HEK293 (cell line): ENCODE measurements around the gene SLC9C1.

Experiments used
- CTCF ChIA-PET: fragments of 350-600 bp; formaldehyde crosslinking; extraction: SDS; loops from one replicate; lab custom pipeline; 2021; ENCODE audit warnings: antibody characterized with exemption; lab: Yijun Ruan, JAX
- POLR2A ChIA-PET: fragments of 300-600 bp; formaldehyde crosslinking; extraction: SDS; loops from one replicate; lab custom pipeline; 2020; ENCODE audit warnings: antibody characterized with exemption, inconsistent platforms; lab: Yijun Ruan, JAX
- H3K27ac ChIP-seq: fragments of 200-500 bp; sonication (Bioruptor generic); 2 replicates; pipeline ENCODE4 v1.5.1; 2014; ENCODE audit warnings: low read depth, low read length, control low read depth, inconsistent platforms; ENCODE audit errors: extremely low read depth
- H3K36me3 ChIP-seq, 2 experiments: fragments of 200-500 bp in 1 of 2; sonication (Bioruptor generic) in 1 of 2; 1 replicate in 1 of 2; 2 replicates in 1 of 2; pipeline ENCODE4 v1.5.1; 2014 to 2017; ENCODE audit warnings: inconsistent platforms in 2 of 2, low read length in 2 of 2; ENCODE audit not compliant: control insufficient read depth in 2 of 2, insufficient read depth in 1 of 2
- H3K4me1 ChIP-seq: fragments of 200-500 bp; sonication (Bioruptor generic); 2 replicates; pipeline ENCODE4 v1.5.1; 2014; ENCODE audit warnings: mild to moderate bottlenecking, low read length, inconsistent platforms; ENCODE audit not compliant: control insufficient read depth, insufficient read depth
- H3K4me3 ChIP-seq: 2 replicates; pipeline ENCODE4 v1.5.1; 2011; ENCODE audit warnings: low read depth, mild to moderate bottlenecking, control low read depth, low read length, moderate library complexity
- H3K9me3 ChIP-seq: fragments of 200-500 bp; sonication (Bioruptor generic); 2 replicates; pipeline ENCODE4 v1.5.1; 2014; ENCODE audit warnings: low read depth, low read length, inconsistent platforms; ENCODE audit not compliant: control insufficient read depth, insufficient read depth
- ATF2 ChIP-seq: fragments of 450-650 bp; formaldehyde crosslinking; IDR thresholded peaks from 2 replicates; pipeline ENCODE4 v1.5.1; 2016; ENCODE audit warnings: missing biosample characterization, missing genetic modification characterization, low read depth
- KLF16 ChIP-seq: fragments of 450-650 bp; formaldehyde crosslinking; IDR thresholded peaks from 2 replicates; pipeline ENCODE4 v1.5.1; 2017; ENCODE audit warnings: missing biosample characterization, missing genetic modification characterization
- PBX3 ChIP-seq: sonication (generic); formaldehyde crosslinking; IDR thresholded peaks from 2 replicates; pipeline ENCODE4 v1.8.1; 2022; ENCODE audit warnings: mild to moderate bottlenecking, moderate library complexity, missing genetic modification reagents
- PRDM2 ChIP-seq: fragments of 450-650 bp; formaldehyde crosslinking; IDR thresholded peaks from 2 replicates; pipeline ENCODE4 v1.5.1; 2016; ENCODE audit warnings: missing biosample characterization, missing genetic modification characterization, borderline replicate concordance
- SCRT1 ChIP-seq: fragments of 450-650 bp; formaldehyde crosslinking; IDR thresholded peaks from 2 replicates; pipeline ENCODE4 v1.5.1; 2016; ENCODE audit warnings: missing biosample characterization, missing genetic modification characterization, borderline replicate concordance
- ZBTB21 ChIP-seq: fragments of 450-650 bp; formaldehyde crosslinking; IDR thresholded peaks from 2 replicates; pipeline ENCODE4 v1.5.1; 2017; ENCODE audit warnings: missing biosample characterization, missing genetic modification characterization
- ZFP3 ChIP-seq: fragments of 450-650 bp; formaldehyde crosslinking; IDR thresholded peaks from 2 replicates; pipeline ENCODE4 v1.5.1; 2016; ENCODE audit warnings: low read depth, missing biosample characterization, missing genetic modification characterization
- ZNF202 ChIP-seq: fragments of 450-650 bp; formaldehyde crosslinking; IDR thresholded peaks from 2 replicates; pipeline ENCODE4 v1.5.1; 2016; ENCODE audit warnings: missing biosample characterization, missing genetic modification characterization, borderline replicate concordance
- ZNF24 ChIP-seq: fragments of 450-650 bp; formaldehyde crosslinking; IDR thresholded peaks from 2 replicates; pipeline ENCODE4 v1.5.1; 2016; ENCODE audit warnings: missing biosample characterization, missing genetic modification characterization
- ZNF248 ChIP-seq: fragments of 450-650 bp; formaldehyde crosslinking; IDR thresholded peaks from 2 replicates; pipeline ENCODE4 v1.5.1; 2017; ENCODE audit warnings: missing biosample characterization, missing genetic modification characterization
- ZNF391 ChIP-seq: fragments of 450-650 bp; formaldehyde crosslinking; IDR thresholded peaks from 2 replicates; pipeline ENCODE4 v1.5.1; 2016; ENCODE audit warnings: low read depth, missing biosample characterization, missing genetic modification characterization, borderline replicate concordance
- ZNF473 ChIP-seq: fragments of 450-650 bp; formaldehyde crosslinking; IDR thresholded peaks from 2 replicates; pipeline ENCODE4 v1.5.1; 2017; ENCODE audit warnings: missing biosample characterization, missing genetic modification characterization
- ZNF530 ChIP-seq: fragments of 450-650 bp; formaldehyde crosslinking; IDR thresholded peaks from 2 replicates; pipeline ENCODE4 v1.5.1; 2016; ENCODE audit warnings: low read depth, missing biosample characterization, missing genetic modification characterization
- ZNF560 ChIP-seq: fragments of 450-650 bp; formaldehyde crosslinking; IDR thresholded peaks from 2 replicates; pipeline ENCODE4 v1.5.1; 2017; ENCODE audit warnings: missing biosample characterization, missing genetic modification characterization, borderline replicate concordance
- ZNF776 ChIP-seq: fragments of 450-650 bp; formaldehyde crosslinking; IDR thresholded peaks from 2 replicates; pipeline ENCODE4 v1.5.0; 2017; ENCODE audit warnings: missing biosample characterization, missing genetic modification characterization, borderline replicate concordance
- ZSCAN16 ChIP-seq: fragments of 450-650 bp; formaldehyde crosslinking; IDR thresholded peaks from 2 replicates; pipeline ENCODE4 v1.5.1; 2016; ENCODE audit warnings: missing biosample characterization, missing genetic modification characterization

Gene SLC9C1

GRCh38 chr3:112141293-112141692 is 152.7 kb downstream of the SLC9C1 start:
- TF ChIP-seq ZNF560 (tag by site-specific recombination): no peak
- TF ChIP-seq ZNF473: no peak
- TF ChIP-seq ZFP3 (tag by site-specific recombination): no peak
- TF ChIP-seq KLF16 (tag by site-specific recombination): no peak
- no peak for TF ChIP-seq ZNF391 (tag by site-specific recombination)
- TF ChIP-seq, all 188 proteins: peak for 0
- Histone ChIP-seq H3K4me1 (no peaks in the 10 kb centered on the region), H3K9me3 (no peaks in the 10 kb centered on the region), H3K4me3 (no peak overlapping the region), H3K36me3 (no peaks in the 10 kb centered on the region), H3K27ac (no peak overlapping the region)
- ChIA-PET CTCF (interaction anchor here (0.7 kb wide), 1 partner anchor 29 kb away, joined by 3 read pairs; no protein-coding TSS in a partner anchor), POLR2A (no interaction called here)

- ChIA-PET POLR2A (no interaction called here), CTCF (interaction anchor here (0.6 to 1.0 kb wide), 2 partner anchors 192 to 255 kb away, joined by 3 read pairs; partner anchors contain the start of gene CD200)
- Histone ChIP-seq H3K4me3 (no peak overlapping the region), H3K9me3 (no peaks in the 10 kb centered on the region), H3K4me1 (no peaks in the 10 kb centered on the region), H3K36me3 (no peaks in the 10 kb centered on the region), H3K27ac (no peak overlapping the region)
- no peak for TF ChIP-seq ZNF202
- no peak for TF ChIP-seq ZNF530 (tag by site-specific recombination)
- no peak for TF ChIP-seq SCRT1
- TF ChIP-seq PBX3: no peak
- no peak for TF ChIP-seq ZNF24 (tag by site-specific recombination)
- TF ChIP-seq ZNF248 (tag by site-specific recombination): no peak
These were observed 153.4 kb downstream of the SLC9C1 start for GRCh38 chr3:112140584-112140983.

GRCh38 chr3:112138219-112138969 is 155.6 kb downstream of the SLC9C1 start:
- ChIA-PET CTCF (interaction anchor here (0.6 to 2.4 kb wide), 12 partner anchors 10 to 655 kb away, joined by 3 to 6 read pairs (median 3); partner anchors contain the start of gene SLC9C1), POLR2A (interaction anchor here (1.1 kb wide), 1 partner anchor 13 kb away, joined by 3 read pairs; no protein-coding TSS in a partner anchor)
- Histone ChIP-seq H3K36me3 (no peaks in the 10 kb centered on the region), H3K27ac (no peak overlapping the region), H3K4me3 (no peak overlapping the region), H3K9me3 (no peaks in the 10 kb centered on the region), H3K4me1 (peaks cover 12% of the 10 kb centered on the region; the same call in 1 of the 2 replicates)
- TF ChIP-seq PRDM2 (tag by site-specific recombination) (no peak), ZNF560 (tag by site-specific recombination) (no peak), ZNF776 (no peak), ZBTB21 (tag by site-specific recombination) (no peak), PBX3 (no peak), ZSCAN16 (no peak), ATF2 (tag by site-specific recombination) (no peak)
